Measurements from ENCODE around the gene RARS2.

GRCh38 chr6:87586371-87587077 lies 3.3 kb downstream of the RARS2 start:
- TF ChIP-seq CTCF (IDR thresholded peaks at IDR 0.05 in 4 of 5, conservative IDR thresholded peaks at IDR 0.05 in 1 of 5) = no peak
- no peak for TF ChIP-seq POLR2A (IDR thresholded peaks at IDR 0.05)

All from gastrocnemius medialis (tissue), 4 donors.